Measurements from ENCODE around the gene PITPNC1.

The PITPNC1 gene

DNA sequence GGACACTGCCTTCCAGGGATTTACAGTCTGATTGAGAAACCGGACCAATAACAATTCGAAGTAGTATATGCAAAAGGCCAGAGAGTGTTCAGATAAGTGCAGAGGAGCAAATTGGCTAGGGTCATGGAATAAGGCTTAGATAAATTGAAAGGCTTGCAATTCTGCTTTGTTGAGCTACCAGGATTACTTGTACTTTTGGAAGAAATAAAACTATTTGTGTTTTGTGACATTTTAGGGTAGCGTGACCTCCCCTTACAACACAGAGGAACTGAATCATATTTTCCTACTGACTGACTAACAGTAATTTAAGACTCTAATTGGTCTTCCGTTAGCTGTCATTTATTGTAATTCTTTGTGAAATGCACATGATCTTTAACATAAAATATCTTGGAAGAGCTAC lies 104.7 kb downstream of the PITPNC1 start:
- H3K27me3 ChIP-seq (replicated peaks; ENCODE audit: control insufficient read depth, insufficient read depth, low read length): no peaks in the 10 kb centered on the region
- TF ChIP-seq, protein P1, sequence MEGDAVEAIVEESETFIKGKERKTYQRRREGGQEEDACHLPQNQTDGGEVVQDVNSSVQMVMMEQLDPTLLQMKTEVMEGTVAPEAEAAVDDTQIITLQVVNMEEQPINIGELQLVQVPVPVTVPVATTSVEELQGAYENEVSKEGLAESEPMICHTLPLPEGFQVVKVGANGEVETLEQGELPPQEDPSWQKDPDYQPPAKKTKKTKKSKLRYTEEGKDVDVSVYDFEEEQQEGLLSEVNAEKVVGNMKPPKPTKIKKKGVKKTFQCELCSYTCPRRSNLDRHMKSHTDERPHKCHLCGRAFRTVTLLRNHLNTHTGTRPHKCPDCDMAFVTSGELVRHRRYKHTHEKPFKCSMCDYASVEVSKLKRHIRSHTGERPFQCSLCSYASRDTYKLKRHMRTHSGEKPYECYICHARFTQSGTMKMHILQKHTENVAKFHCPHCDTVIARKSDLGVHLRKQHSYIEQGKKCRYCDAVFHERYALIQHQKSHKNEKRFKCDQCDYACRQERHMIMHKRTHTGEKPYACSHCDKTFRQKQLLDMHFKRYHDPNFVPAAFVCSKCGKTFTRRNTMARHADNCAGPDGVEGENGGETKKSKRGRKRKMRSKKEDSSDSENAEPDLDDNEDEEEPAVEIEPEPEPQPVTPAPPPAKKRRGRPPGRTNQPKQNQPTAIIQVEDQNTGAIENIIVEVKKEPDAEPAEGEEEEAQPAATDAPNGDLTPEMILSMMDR (IDR thresholded peaks at IDR 0.05; ENCODE audit: insufficient read depth, low read length, poor library complexity, severe bottlenecking): no peak
- no peak overlapping the region for H3K4me3 ChIP-seq (replicated peaks; ENCODE audit: low read depth, low read length)
- H3K36me3 ChIP-seq (ENCODE audit: control insufficient read depth, insufficient read depth, low read length): no peaks in the 10 kb centered on the region
- no peak for DNase-seq (ENCODE audit: extremely low read depth, insufficient read length)

DNA sequence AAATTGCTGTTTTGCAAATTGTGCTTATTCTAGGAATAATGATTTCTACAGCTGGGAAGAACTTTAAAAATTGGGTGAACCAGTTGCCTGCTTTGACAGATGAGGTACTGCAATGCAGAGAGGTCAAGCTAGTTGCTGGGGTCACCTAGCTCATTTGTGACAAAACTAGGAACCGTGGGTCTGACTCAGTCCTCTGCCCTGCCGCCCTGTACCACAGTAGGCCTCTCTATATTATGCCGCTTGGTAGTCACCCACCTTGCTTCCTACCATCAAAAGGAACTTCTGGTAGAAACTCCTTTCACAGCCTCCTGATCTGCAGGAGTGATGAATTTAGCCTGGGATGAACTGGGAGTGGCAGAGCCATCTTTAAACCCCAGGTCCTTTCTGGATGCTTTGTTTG lies 105.7 kb downstream of the PITPNC1 start:
- H3K4me3 ChIP-seq (replicated peaks; ENCODE audit: low read depth, low read length): no peak overlapping the region
- TF ChIP-seq, protein P1 (IDR thresholded peaks at IDR 0.05; ENCODE audit: insufficient read depth, low read length, poor library complexity, severe bottlenecking): no peak
- H3K27me3 ChIP-seq (replicated peaks; ENCODE audit: control insufficient read depth, insufficient read depth, low read length): no peaks in the 10 kb centered on the region
- no peak for DNase-seq (ENCODE audit: extremely low read depth, insufficient read length)
- no peaks in the 10 kb centered on the region for H3K36me3 ChIP-seq (ENCODE audit: control insufficient read depth, insufficient read depth, low read length)

DNA sequence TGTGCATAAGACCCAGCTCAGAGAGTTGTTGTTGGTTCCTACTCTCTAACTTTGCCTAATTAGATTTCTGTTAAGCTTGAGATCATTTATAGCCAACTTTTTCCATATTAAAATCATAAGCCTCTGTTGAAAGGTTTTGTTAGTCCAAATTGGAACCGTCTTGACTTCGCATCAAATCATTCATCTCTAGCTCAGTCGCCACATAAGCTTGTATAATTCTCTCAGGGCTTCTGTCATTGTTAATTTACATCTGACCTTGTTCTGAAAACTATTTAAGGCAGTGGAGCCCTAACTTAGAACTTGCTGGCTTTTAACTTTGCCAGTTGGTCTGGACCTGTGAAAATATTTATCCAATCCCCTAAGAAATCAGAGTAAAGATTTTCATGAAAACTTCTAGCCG lies 107.2 kb downstream of the PITPNC1 start:
- TF ChIP-seq, protein P1 (IDR thresholded peaks at IDR 0.05; ENCODE audit: insufficient read depth, low read length, poor library complexity, severe bottlenecking): no peak
- Histone ChIP-seq H3K36me3 (ENCODE audit: control insufficient read depth, insufficient read depth, low read length) (no peaks in the 10 kb centered on the region), H3K4me3 (replicated peaks; ENCODE audit: low read depth, low read length) (no peak overlapping the region), H3K27me3 (replicated peaks; ENCODE audit: control insufficient read depth, insufficient read depth, low read length) (no peaks in the 10 kb centered on the region)
- DNase-seq (ENCODE audit: extremely low read depth, insufficient read length): no peak

DNA sequence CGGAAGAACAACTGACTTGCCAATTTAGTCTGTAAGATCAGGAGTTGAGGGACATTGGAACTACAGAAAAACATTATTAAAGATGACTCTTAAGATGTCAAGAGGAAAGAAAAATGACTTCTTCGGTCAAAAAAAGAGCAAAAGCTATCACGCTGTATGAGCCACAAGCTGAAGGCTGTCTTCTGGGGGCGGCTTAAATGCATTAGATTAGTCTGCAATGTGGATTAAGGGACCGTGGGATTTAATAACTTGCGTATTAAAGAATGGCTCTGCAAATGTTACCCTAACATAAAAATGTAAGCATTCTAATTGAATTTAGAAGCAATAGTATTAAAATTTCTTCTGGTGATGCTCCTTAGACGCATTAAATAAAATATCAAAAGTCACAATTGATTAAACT lies 108.6 kb downstream of the PITPNC1 start:
- no peak for DNase-seq (ENCODE audit: extremely low read depth, insufficient read length)
- Histone ChIP-seq H3K27me3 (replicated peaks; ENCODE audit: control insufficient read depth, insufficient read depth, low read length) (no peaks in the 10 kb centered on the region), H3K36me3 (ENCODE audit: control insufficient read depth, insufficient read depth, low read length) (no peaks in the 10 kb centered on the region), H3K4me3 (replicated peaks; ENCODE audit: low read depth, low read length) (no peak overlapping the region)
- TF ChIP-seq, protein P1 (IDR thresholded peaks at IDR 0.05; ENCODE audit: insufficient read depth, low read length, poor library complexity, severe bottlenecking): no peak

- Histone ChIP-seq H3K36me3 (ENCODE audit: control insufficient read depth, insufficient read depth, low read length) (no peaks in the 10 kb centered on the region), H3K27me3 (replicated peaks; ENCODE audit: control insufficient read depth, insufficient read depth, low read length) (no peaks in the 10 kb centered on the region), H3K4me3 (replicated peaks; ENCODE audit: low read depth, low read length) (no peak overlapping the region)
- DNase-seq (ENCODE audit: extremely low read depth, insufficient read length): no peak
- TF ChIP-seq, protein P1 (IDR thresholded peaks at IDR 0.05; ENCODE audit: insufficient read depth, low read length, poor library complexity, severe bottlenecking): no peak
These were observed 110.4 kb downstream of the PITPNC1 start for GRCh38 chr17:67487506-67487905.

GRCh38 chr17:67488161-67488560 lies 111.1 kb downstream of the PITPNC1 start:
- Histone ChIP-seq H3K4me3 (replicated peaks; ENCODE audit: low read depth, low read length) (no peak overlapping the region), H3K36me3 (ENCODE audit: control insufficient read depth, insufficient read depth, low read length) (no peaks in the 10 kb centered on the region), H3K27me3 (replicated peaks; ENCODE audit: control insufficient read depth, insufficient read depth, low read length) (no peaks in the 10 kb centered on the region)
- TF ChIP-seq, protein P1 (IDR thresholded peaks at IDR 0.05; ENCODE audit: insufficient read depth, low read length, poor library complexity, severe bottlenecking): no peak
- no peak for DNase-seq (ENCODE audit: extremely low read depth, insufficient read length)
